ENCODE data around the gene RMI1.

GRCh38 chr9:83981126-83981871, 694 bp downstream of the RMI1 start:
- TF ChIP-seq POLR2A (IDR thresholded peaks at IDR 0.05): no peak
- TF ChIP-seq, protein P1, sequence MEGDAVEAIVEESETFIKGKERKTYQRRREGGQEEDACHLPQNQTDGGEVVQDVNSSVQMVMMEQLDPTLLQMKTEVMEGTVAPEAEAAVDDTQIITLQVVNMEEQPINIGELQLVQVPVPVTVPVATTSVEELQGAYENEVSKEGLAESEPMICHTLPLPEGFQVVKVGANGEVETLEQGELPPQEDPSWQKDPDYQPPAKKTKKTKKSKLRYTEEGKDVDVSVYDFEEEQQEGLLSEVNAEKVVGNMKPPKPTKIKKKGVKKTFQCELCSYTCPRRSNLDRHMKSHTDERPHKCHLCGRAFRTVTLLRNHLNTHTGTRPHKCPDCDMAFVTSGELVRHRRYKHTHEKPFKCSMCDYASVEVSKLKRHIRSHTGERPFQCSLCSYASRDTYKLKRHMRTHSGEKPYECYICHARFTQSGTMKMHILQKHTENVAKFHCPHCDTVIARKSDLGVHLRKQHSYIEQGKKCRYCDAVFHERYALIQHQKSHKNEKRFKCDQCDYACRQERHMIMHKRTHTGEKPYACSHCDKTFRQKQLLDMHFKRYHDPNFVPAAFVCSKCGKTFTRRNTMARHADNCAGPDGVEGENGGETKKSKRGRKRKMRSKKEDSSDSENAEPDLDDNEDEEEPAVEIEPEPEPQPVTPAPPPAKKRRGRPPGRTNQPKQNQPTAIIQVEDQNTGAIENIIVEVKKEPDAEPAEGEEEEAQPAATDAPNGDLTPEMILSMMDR (IDR thresholded peaks at IDR 0.05): no peak

All from uterus (tissue), 2 donors.